SW480 (cell line): ENCODE results near the gene WDR17.
"Not testable (repeated sequence)": the region's sequence is repeated elsewhere in the genome, so short reads cannot be mapped to it uniquely, and the experiment has no call there.

Source experiments
- DNase-seq: peaks from one replicate; pipeline ENCODE4 v3.0.0-alpha.2; 2016; ENCODE audit warnings: low spot score

WDR17 gene

GRCh38 chr4:176191974-176192373, 126.3 kb downstream of the WDR17 start:
- no peak for DNase-seq

- no peak for DNase-seq
These were observed 127.5 kb downstream of the WDR17 start for GRCh38 chr4:176193126-176193525.

- no peak for DNase-seq
These were observed 128.3 kb downstream of the WDR17 start for GRCh38 chr4:176193938-176194337.

GRCh38 chr4:176195184-176195978, 129.7 kb downstream of the WDR17 start, which contains the start of gene SPATA4:
SPATA4 (minus strand) TSS chr4:176195585; CDS start chr4:176195562, 23 bp downstream.
- DNase-seq, result peak; percentile 80

GRCh38 chr4:176198316-176198903, 132.8 kb downstream of the WDR17 start:
- DNase-seq, result no peak

GRCh38 chr4:176205299-176205698, 139.7 kb downstream of the WDR17 start:
- DNase-seq, result no peak

GRCh38 chr4:176207839-176208238, 142.2 kb downstream of the WDR17 start:
- no peak for DNase-seq

- no peak for DNase-seq
These were observed 143.9 kb downstream of the WDR17 start for GRCh38 chr4:176209535-176209934.

- DNase-seq, result no peak
These were observed 144.5 kb downstream of the WDR17 start for GRCh38 chr4:176210101-176210500.

GRCh38 chr4:176210579-176211296, 145.1 kb downstream of the WDR17 start:
- no peak for DNase-seq

- not testable (repeated sequence) for DNase-seq
These were observed 146.7 kb downstream of the WDR17 start for GRCh38 chr4:176212351-176212750.

- DNase-seq, result no peak
These were observed 151.9 kb downstream of the WDR17 start for GRCh38 chr4:176217510-176217909.

- no peak for DNase-seq
These were observed 156.5 kb downstream of the WDR17 start for GRCh38 chr4:176222149-176222548.

- no peak for DNase-seq
These were observed 157.9 kb downstream of the WDR17 start for GRCh38 chr4:176223561-176223960.

- DNase-seq, result no peak
These were observed 161.1 kb downstream of the WDR17 start for GRCh38 chr4:176226736-176227135.

- no peak for DNase-seq
These were observed 164.0 kb downstream of the WDR17 start for GRCh38 chr4:176229645-176230044.
